GM12878 (cell line): ENCODE results near the gene CBX2. TPM values are rescaled to one million over a fixed set of nuclear protein-coding genes. Genes with fewer than 3 reads are reported as not detected.

Experiments used
- ATAC-seq: fragments of 200-7000 bp; cut with Tn5 transposase; 3 replicates; pipeline ENCODE4 v1.9.1; 2020; ENCODE audit warnings: mild to moderate bottlenecking, moderate library complexity
- BruUV-seq: library from RNA; stranded (reverse); fragments of 400-500 nt; replicated peaks from 2 replicates; lab custom pipeline; 2021; lab: Mats Ljungman, UMichigan
- CTCF ChIA-PET: fragments of 300-600 bp; sonication (Branson Sonifier 250); formaldehyde crosslinking; extraction: SDS; loops from one replicate; lab custom pipeline; 2021; ENCODE audit warnings: inconsistent platforms; lab: Yijun Ruan, JAX
- POLR2A ChIA-PET: fragments of 350-600 bp; formaldehyde crosslinking; extraction: SDS; loops from one replicate; lab custom pipeline; 2021; ENCODE audit warnings: inconsistent platforms; lab: Charles Lee
- RAD21 ChIA-PET: fragments of 300-600 bp; sonication (Branson Sonifier 250); formaldehyde crosslinking; loops from one replicate; lab custom pipeline; 2023; ENCODE audit warnings: antibody characterized with exemption; ENCODE audit not compliant: unreplicated experiment; lab: Charles Lee
- SMC1A ChIA-PET: fragments of 300-600 bp; sonication (Branson Sonifier 250); formaldehyde crosslinking; loops from one replicate; lab custom pipeline; 2023; ENCODE audit not compliant: unreplicated experiment, uncharacterized antibody; lab: Charles Lee
- DNase-seq: peaks from one replicate; pipeline ENCODE4 v3.0.0-alpha.2; 2011; ENCODE audit warnings: low read depth, low spot score
- FAIRE-seq: peaks from 3 replicates; lab custom pipeline; 2011; peaks lifted over from hg19 to GRCh38; lab: Jason Lieb, UNC
- H2AFZ ChIP-seq: 2 replicates; pipeline ENCODE4 v1.6.0; 2011; ENCODE audit warnings: low read depth, low read length, control low read depth; ENCODE audit not compliant: control insufficient read depth
- H3K27ac ChIP-seq: 2 replicates; pipeline ENCODE4 v1.5.1; 2011; ENCODE audit warnings: control low read depth; ENCODE audit not compliant: control insufficient read depth, insufficient read depth
- H3K27me3 ChIP-seq, 2 experiments: replicated peaks in 1 of 2; 2 replicates each; pipeline versions ENCODE4 v1.6.0 to v1.6.1; 2011; ENCODE audit warnings: low read length in 1 of 2; ENCODE audit not compliant: control insufficient read depth in 2 of 2, insufficient read depth in 2 of 2
- H3K36me3 ChIP-seq, 2 experiments: 2 replicates each; pipeline ENCODE4 v1.5.1; 2011; ENCODE audit warnings: low read length in 1 of 2; ENCODE audit not compliant: control insufficient read depth in 2 of 2, insufficient read depth in 2 of 2
- H3K4me1 ChIP-seq: 2 replicates; pipeline ENCODE4 v1.6.1; 2011; ENCODE audit warnings: mild to moderate bottlenecking, low read length, moderate library complexity, mixed read lengths; ENCODE audit not compliant: control insufficient read depth, insufficient read depth
- H3K4me2 ChIP-seq: 2 replicates; pipeline ENCODE4 v1.6.0; 2011; ENCODE audit warnings: control low read depth; ENCODE audit not compliant: control insufficient read depth, insufficient read depth
- H3K4me3 ChIP-seq: fragments of 200-600 bp; sonication (generic); 2 replicates; pipeline ENCODE4 v1.5.1; 2016
- H3K79me2 ChIP-seq: 2 replicates; pipeline ENCODE4 v1.6.0; 2011; ENCODE audit warnings: low read length; ENCODE audit not compliant: control insufficient read depth, insufficient read depth
- H3K9ac ChIP-seq: 2 replicates; pipeline ENCODE4 v1.8.0; 2011; ENCODE audit warnings: low read length, control low read depth, mixed read lengths; ENCODE audit not compliant: control insufficient read depth, insufficient read depth
- H3K9me3 ChIP-seq: replicated peaks from 3 replicates; pipeline ENCODE4 v1.5.1; 2011; ENCODE audit warnings: mild to moderate bottlenecking, low read length; ENCODE audit not compliant: control insufficient read depth, insufficient read depth
- H4K20me1 ChIP-seq: 2 replicates; pipeline ENCODE4 v1.6.0; 2011; ENCODE audit not compliant: control insufficient read depth, insufficient read depth
- DPF2 ChIP-seq: fragments of 450-650 bp; IDR thresholded peaks from 2 replicates; pipeline ENCODE4 v1.6.1; 2017; ENCODE audit warnings: mild to moderate bottlenecking
- ETV6 ChIP-seq, 2 experiments: fragments of 450-650 bp in 1 of 2; IDR thresholded peaks in 1 of 2; conservative IDR thresholded peaks in 1 of 2; 2 replicates each; pipeline ENCODE4 v1.6.1; 2014; ENCODE audit warnings: antibody characterized with exemption in 1 of 2, borderline replicate concordance in 1 of 2, low read depth in 1 of 2, mild to moderate bottlenecking in 1 of 2, moderate library complexity in 1 of 2
- FOXK2 ChIP-seq: fragments of 450-650 bp; IDR thresholded peaks from 2 replicates; pipeline ENCODE4 v1.6.1; 2017; ENCODE audit warnings: mild to moderate bottlenecking, moderate library complexity
- FOXM1 ChIP-seq: IDR thresholded peaks from 2 replicates; pipeline ENCODE4 v1.6.1; 2012; ENCODE audit warnings: low read depth, mild to moderate bottlenecking, inconsistent platforms, low read length, moderate library complexity
- HCFC1 ChIP-seq: fragments of 150-350 bp; IDR thresholded peaks from 2 replicates; pipeline ENCODE4 v1.6.1; 2014; ENCODE audit warnings: low read length
- HSF1 ChIP-seq: fragments of 150-350 bp; IDR thresholded peaks from 2 replicates; pipeline ENCODE4 v1.6.1; 2014; ENCODE audit warnings: mild to moderate bottlenecking, low read depth, low read length
- KDM1A ChIP-seq: fragments of 200-600 bp; sonication (generic); IDR thresholded peaks from 2 replicates; pipeline ENCODE4 v1.6.1; 2016; ENCODE audit warnings: borderline replicate concordance
- LARP7 ChIP-seq: fragments of 450-650 bp; IDR thresholded peaks from 2 replicates; pipeline ENCODE4 v1.6.1; 2017; ENCODE audit warnings: mild to moderate bottlenecking
- MXI1 ChIP-seq: fragments of 150-350 bp; IDR thresholded peaks from 2 replicates; pipeline ENCODE4 v1.6.1; 2011; ENCODE audit warnings: low read depth, mild to moderate bottlenecking, inconsistent platforms, low read length, improper control_type of control experiment
- MYC ChIP-seq: IDR thresholded peaks from 2 replicates; pipeline ENCODE4 v1.6.1; 2011; ENCODE audit warnings: mild to moderate bottlenecking, low read length, moderate library complexity, inconsistent platforms; ENCODE audit not compliant: insufficient read depth, insufficient replicate concordance, insufficient read length, severe bottlenecking
- NFXL1 ChIP-seq: fragments of 450-650 bp; IDR thresholded peaks from 2 replicates; pipeline ENCODE4 v1.6.1; 2017; ENCODE audit warnings: antibody characterized with exemption, mild to moderate bottlenecking, borderline replicate concordance
- NR2C2 ChIP-seq: IDR thresholded peaks from 2 replicates; pipeline ENCODE4 v1.6.1; 2011; ENCODE audit warnings: borderline replicate concordance, low read depth; ENCODE audit not compliant: control insufficient read depth, insufficient read length
- PRDM15 ChIP-seq: fragments of 450-650 bp; formaldehyde crosslinking; IDR thresholded peaks from 2 replicates; pipeline ENCODE4 v1.4.0; 2020; ENCODE audit warnings: mild to moderate bottlenecking, moderate library complexity
- RFX5 ChIP-seq: IDR thresholded peaks from 2 replicates; pipeline ENCODE4 v1.6.1; 2011; ENCODE audit warnings: low read depth, low read length, improper control_type of control experiment
- RUNX3 ChIP-seq: IDR thresholded peaks from 2 replicates; pipeline ENCODE4 v1.6.1; 2012; ENCODE audit warnings: low read length, inconsistent platforms
- SP1 ChIP-seq: IDR thresholded peaks from one replicate; pipeline ENCODE4 v1.6.1; 2011; ENCODE audit warnings: low read depth, low read length
- ZNF207 ChIP-seq: fragments of 450-650 bp; IDR thresholded peaks from 2 replicates; pipeline ENCODE4 v1.6.1; 2014; ENCODE audit warnings: antibody characterized with exemption, mild to moderate bottlenecking, borderline replicate concordance
- ZNF24 ChIP-seq: fragments of 450-650 bp; IDR thresholded peaks from 2 replicates; pipeline ENCODE4 v1.6.1; 2017; ENCODE audit warnings: antibody characterized with exemption, mild to moderate bottlenecking
- WGBS: methylation state at CpG from one replicate; pipeline ENCODE4 v1.1.6; 2016; ENCODE audit warnings: low lambda C conversion rate; ENCODE audit not compliant: insufficient replicate concordance, insufficient coverage; ENCODE audit errors: missing lambda C conversion rate; 5-methylcytosine and 5-hydroxymethylcytosine counted together
- in situ Hi-C: fragments of 300-500 bp; cut with MboI; formaldehyde crosslinking; loops from 9 replicates; pipeline ENCODE4 v1.14.3; 2018; ENCODE audit warnings: mixed read lengths
- intact Hi-C: fragments of 100-400 bp; cut with micrococcal nuclease; formaldehyde crosslinking; loops from one replicate; pipeline ENCODE4 v1.14.2; 2022; ENCODE audit not compliant: unreplicated experiment
- polyA plus RNA-seq, 11 experiments: library from polyadenylated mRNA; depleted of rRNA in 4 of 11; unstranded in 6 of 11; stranded (reverse) in 5 of 11; fragments of >200 nt; fragmentation: Nextera tagmentation in 4 of 11; fragmentation: Illumina TruSeq in 1 of 11; extraction: Ambion mirVana in 4 of 11; extraction: Trizol in 1 of 11; gene quantifications; 1 replicate in 1 of 11; 2 replicates in 10 of 11; pipeline versions ENCODE4 v1.2.1 to v1.2.3, GENCODE V29; 2011 to 2016; ENCODE audit warnings: inconsistent platforms in 2 of 11, missing spikeins in 2 of 11, low read depth in 1 of 11
- total RNA-seq, 4 experiments: library from RNA; depleted of rRNA in 3 of 4; stranded (reverse); fragments of >200 nt in 3 of 4; fragmentation: Illumina TruSeq in 1 of 4; extraction: Trizol in 1 of 4; gene quantifications; 2 replicates each; pipeline versions ENCODE4 v1.2.1 to v1.2.3, GENCODE V29; 2013 to 2021

Gene CBX2
- total and polyA plus RNA-seq, 10 of the 15 experiments (the other 5 are each of a cell fraction or from before 2014, with no cell fraction given), result 0.35 to 7.5 (median 4.2) TPM

- Histone ChIP-seq H3K36me3 (peaks cover 2 to 3% of the 10 kb centered on the region in 2 experiments; a peak in 2 of 4 replicates), H3K9me3 (no peaks in the 10 kb centered on the region), H3K79me2 (no peaks in the 10 kb centered on the region), H3K4me1 (peaks cover 10% of the 10 kb centered on the region), H3K27ac (no peak overlapping the region), H3K4me2 (no peak overlapping the region), H3K4me3 (no peak overlapping the region), H3K9ac (no peak overlapping the region), H3K27me3 (peaks cover 14 to 21% of the 10 kb centered on the region in 2 experiments; a peak in 3 of 4 replicates), H2AFZ (no peak overlapping the region), H4K20me1 (no peaks in the 10 kb centered on the region)
- ChIA-PET CTCF (no interaction called here), POLR2A (interaction anchor here (0.8 to 1.0 kb wide), 2 partner anchors 13 to 44 kb away, joined by 3 to 5 read pairs; no protein-coding TSS in a partner anchor), RAD21 (interaction anchor here (0.8 to 1.3 kb wide), 3 partner anchors 11 to 46 kb away, joined by 3 to 4 read pairs (median 3); partner anchors contain the start of gene CBX4), SMC1A (interaction anchor here (1.0 kb wide), 1 partner anchor 177 kb away, joined by 3 read pairs; no protein-coding TSS in a partner anchor)
- FAIRE-seq (no peak), ATAC-seq (no peak), DNase-seq (no peak)
- WGBS, result 87% methylated on average over 53 of the region's 63 CpGs
- in situ Hi-C loops (no loop called here), intact Hi-C loops (no loop called here)
- BruUV-seq, result no TSS peak
- TF ChIP-seq PRDM15 (CRISPR knock-in tag) (no peak), HCFC1 (no peak), SP1 (no peak), MYC (no peak), ETV6 (conservative IDR thresholded peaks at IDR 0.05 in 1 of 2, IDR thresholded peaks at IDR 0.05 in 1 of 2; ENCODE audit: borderline replicate concordance in 1 of 2, low read depth in 1 of 2) (no peak), DPF2 (no peak), RFX5 (no peak), NR2C2 (no peak), ZNF24 (no peak), NFXL1 (no peak), KDM1A (no peak), LARP7 (no peak), FOXM1 (no peak), RUNX3 (no peak), FOXK2 (no peak), MXI1 (no peak), HSF1 (no peak), ZNF207 (no peak)
Measured at GRCh38 chr17:79792984-79793923, 15.3 kb downstream of the CBX2 start.
